GM19463 (cell line): ENCODE results near the gene PCDHGA7.
"Not testable (repeated sequence)": the region's sequence is repeated elsewhere in the genome, so short reads cannot be mapped to it uniquely, and the experiment has no call there.

Source experiments
- ATAC-seq: cut with Tn5 transposase; IDR thresholded peaks from one replicate; pipeline ENCODE4 v1.9.1; 2021; ENCODE audit warnings: mild to moderate bottlenecking, moderate library complexity; ENCODE audit not compliant: unreplicated experiment

The PCDHGA7 gene

GRCh38 chr5:141422742-141423291, 40.3 kb downstream of the PCDHGA7 start:
- ATAC-seq = no peak

DNA sequence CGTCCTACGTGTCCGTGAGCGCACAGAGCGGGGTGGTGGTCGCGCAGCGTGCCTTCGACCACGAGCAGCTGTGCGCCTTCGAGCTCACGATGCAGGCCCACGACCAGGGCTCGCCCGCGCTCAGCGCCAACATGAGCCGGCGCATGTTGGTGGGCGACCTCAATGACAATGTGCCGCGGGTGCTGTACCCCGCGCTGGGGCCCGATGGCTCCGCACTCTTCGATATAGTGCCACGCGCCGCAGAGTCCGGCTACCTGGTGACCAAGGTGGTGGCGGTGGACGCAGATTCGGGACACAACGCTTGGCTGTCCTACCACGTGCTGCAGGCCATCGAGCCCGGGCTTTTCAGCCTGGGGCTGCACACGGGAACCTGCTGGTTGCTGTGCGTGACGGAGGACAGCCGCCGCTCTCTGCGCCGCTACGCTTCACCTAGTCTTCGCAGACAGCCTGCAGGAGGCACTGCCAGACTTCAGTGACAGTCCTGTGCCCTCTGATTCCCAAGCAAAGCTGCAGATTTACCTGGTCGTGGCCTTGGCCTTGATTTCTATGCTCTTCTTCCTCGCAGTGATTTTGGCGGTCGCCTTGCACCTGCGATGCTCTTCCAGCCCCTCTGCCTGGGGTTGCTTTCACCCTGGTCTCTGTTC, 45.4 kb downstream of the PCDHGA7 start:
- no peak for ATAC-seq

DNA sequence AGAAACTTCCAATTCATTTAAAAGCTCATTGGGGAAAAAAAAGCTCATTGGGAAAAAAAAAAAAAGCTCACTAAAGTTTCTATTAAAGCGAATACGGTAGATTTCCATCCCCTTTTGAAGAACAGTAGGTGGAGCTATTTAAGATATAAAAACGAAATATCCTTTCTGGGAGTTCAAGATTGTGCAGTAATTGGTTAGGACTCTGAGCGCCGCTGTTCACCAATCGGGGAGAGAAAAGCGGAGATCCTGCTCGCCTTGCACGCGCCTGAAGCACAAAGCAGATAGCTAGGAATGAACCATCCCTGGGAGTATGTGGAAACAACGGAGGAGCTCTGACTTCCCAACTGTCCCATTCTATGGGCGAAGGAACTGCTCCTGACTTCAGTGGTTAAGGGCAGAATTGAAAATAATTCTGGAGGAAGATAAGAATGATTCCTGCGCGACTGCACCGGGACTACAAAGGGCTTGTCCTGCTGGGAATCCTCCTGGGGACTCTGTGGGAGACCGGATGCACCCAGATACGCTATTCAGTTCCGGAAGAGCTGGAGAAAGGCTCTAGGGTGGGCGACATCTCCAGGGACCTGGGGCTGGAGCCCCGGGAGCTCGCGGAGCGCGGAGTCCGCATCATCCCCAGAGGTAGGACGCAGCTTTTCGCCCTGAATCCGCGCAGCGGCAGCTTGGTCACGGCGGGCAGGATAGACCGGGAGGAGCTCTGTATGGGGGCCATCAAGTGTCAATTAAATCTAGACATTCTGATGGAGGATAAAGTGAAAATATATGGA, 48.0 kb downstream of the PCDHGA7 start, which contains the start of gene PCDHGA12:
Gene PCDHGA12, plus strand, starts transcription at position 176 of the 782 bp plus-strand sequence. Its CDS starts 253 bp downstream, at position 429.
- peak; percentile 93 for ATAC-seq

DNA sequence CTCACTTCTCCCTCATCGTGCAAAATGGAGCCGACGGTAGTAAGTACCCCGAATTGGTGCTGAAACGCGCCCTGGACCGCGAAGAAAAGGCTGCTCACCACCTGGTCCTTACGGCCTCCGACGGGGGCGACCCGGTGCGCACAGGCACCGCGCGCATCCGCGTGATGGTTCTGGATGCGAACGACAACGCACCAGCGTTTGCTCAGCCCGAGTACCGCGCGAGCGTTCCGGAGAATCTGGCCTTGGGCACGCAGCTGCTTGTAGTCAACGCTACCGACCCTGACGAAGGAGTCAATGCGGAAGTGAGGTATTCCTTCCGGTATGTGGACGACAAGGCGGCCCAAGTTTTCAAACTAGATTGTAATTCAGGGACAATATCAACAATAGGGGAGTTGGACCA, 48.7 kb downstream of the PCDHGA7 start:
- peak; percentile 43 for ATAC-seq

DNA sequence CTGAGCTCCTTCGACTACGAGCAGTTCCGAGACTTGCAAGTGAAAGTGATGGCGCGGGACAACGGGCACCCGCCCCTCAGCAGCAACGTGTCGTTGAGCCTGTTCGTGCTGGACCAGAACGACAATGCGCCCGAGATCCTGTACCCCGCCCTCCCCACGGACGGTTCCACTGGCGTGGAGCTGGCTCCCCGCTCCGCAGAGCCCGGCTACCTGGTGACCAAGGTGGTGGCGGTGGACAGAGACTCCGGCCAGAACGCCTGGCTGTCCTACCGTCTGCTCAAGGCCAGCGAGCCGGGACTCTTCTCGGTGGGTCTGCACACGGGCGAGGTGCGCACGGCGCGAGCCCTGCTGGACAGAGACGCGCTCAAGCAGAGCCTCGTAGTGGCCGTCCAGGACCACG, 49.8 kb downstream of the PCDHGA7 start:
- not testable (repeated sequence) for ATAC-seq

- ATAC-seq = not testable (repeated sequence)
Observed at GRCh38 chr5:141432726-141433125, 50.2 kb downstream of the PCDHGA7 start.

DNA sequence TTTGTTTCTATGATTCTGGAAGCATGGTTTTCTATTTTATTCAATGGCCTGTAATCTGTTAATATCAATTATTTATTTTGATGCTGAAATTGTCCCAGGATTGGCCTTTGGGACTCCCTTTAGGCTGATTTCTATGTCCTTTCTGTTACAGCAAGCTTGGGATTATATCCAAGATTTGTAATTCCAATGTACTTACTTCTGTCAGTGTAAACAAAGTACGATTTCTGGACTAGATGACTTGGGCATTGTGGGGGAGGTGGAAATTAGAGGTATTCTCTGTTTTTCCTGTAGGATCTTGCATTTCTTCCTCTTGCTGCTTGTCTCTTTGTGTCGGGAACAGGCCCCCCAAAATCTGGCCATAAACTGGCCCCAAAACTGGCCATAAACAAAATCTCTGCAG, 51.5 kb downstream of the PCDHGA7 start:
- no peak for ATAC-seq
